HG03139 (cell line): ENCODE measurements around the gene CIAO2B.
"Not testable (repeated sequence)": the region's sequence is repeated elsewhere in the genome, so short reads cannot be mapped to it uniquely, and the experiment has no call there.

Experiments used
- ATAC-seq: cut with Tn5 transposase; IDR thresholded peaks from one replicate; pipeline ENCODE4 v1.9.1; 2021; ENCODE audit not compliant: unreplicated experiment

Gene CIAO2B

GRCh38 chr16:66934138-66934838 lies at the start of gene CIAO2B:
TSS of gene CIAO2B (minus strand) at chr16:66934402. CDS start at chr16:66934364, 38 bp downstream.
- peak; percentile 77 for ATAC-seq

DNA sequence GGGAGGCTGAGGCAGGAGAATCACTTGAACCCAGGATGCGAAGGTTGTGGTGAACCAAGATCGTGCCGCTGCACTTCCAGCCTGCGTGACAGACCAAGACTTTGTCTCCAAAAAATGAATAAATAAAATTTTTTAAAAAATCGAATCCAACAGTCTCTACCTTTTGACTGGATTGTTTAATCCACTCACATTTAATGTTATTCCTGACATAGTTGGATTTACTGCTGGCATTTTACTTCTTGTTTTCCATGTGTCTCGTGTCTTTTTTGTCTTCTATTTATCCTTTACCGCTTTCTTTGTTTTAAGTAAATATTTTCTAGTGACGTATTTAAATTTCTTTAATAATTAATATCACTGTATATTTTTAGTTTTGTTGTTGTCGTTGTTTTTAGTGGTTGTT lies 48.8 kb upstream of the CIAO2B start:
- ATAC-seq: no peak

DNA sequence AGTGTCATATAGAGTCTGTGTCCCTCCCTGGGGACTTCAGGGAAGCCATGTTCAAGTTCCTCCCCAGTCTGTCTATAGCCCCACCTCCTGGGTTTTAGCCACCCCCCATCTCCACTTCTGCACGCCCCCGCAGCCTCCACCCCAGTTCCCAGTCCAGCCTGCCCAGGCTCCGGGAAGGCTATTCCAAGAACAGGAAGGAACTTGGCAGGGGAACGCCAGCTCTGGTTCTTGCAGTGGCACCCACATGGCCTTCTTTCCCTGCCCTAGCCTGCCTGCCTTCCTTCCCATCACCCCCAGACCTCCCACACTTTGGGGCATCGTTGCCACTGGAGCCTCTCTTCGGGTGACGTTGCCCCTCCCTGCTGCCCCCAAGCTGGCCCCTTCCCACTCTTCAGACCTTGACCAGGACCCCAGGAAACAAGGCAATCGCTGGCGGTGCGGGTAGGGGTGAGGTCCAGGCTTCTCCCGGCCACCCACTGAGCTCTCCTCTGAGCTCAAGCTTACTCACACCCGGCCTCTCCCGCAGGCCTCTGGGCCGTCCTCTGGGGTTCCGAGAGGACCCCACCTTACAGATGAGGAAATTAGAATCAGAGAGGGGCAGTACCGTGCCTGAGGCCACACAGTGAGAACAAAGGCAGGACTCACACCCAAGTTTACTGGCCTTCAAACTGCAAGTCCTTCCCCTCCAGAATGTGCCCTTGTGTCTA lies 45.0 kb upstream of the CIAO2B start:
- no peak for ATAC-seq

- ATAC-seq: peak; percentile 54
Measured at GRCh38 chr16:66977341-66978113, 43.3 kb upstream of the CIAO2B start.

GRCh38 chr16:66976746-66977145 lies 42.5 kb upstream of the CIAO2B start:
- no peak for ATAC-seq

DNA sequence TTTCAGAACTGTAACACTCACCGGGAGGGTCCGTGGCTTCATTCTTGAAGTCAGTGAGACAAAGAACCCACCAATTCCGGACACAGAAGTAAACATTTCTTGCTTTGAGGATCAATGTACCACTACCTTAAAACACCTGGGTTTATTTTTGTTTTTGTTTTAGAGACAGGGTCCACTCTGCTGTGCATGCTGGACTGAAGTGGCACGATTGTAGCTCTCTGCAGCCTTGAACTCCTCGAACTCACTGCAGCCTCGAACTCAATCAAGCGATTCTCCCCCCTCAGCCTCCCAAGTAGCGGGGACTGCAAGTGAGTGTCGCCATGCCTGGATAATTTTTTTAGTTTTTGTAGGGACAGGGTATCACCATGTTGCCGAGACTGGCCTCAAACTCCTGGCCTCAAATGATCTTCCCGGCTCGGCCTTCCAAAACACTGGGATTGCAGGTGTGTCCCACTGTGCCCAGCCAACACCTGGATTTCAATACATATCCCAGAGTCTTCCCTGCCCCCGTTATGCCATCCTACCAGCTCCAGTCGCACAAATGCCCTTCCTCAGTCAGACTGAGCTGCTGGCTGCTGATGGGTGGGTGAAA lies 41.2 kb upstream of the CIAO2B start:
- ATAC-seq: no peak

DNA sequence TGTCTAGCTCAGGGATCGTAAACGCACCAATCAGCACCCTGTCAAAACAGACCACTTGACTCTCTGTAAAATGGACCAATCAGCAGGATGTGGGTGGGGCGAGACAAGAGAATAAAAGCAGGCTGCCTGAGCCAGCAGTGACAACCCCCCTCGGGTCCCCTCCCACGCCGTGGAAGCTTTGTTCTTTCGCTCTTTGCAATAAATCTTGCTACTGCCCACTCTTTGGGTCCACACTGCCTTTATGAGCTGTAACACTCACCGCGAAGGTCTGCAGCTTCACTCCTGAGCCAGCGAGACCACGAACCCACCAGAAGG lies 40.7 kb upstream of the CIAO2B start:
- not testable (repeated sequence) for ATAC-seq

DNA sequence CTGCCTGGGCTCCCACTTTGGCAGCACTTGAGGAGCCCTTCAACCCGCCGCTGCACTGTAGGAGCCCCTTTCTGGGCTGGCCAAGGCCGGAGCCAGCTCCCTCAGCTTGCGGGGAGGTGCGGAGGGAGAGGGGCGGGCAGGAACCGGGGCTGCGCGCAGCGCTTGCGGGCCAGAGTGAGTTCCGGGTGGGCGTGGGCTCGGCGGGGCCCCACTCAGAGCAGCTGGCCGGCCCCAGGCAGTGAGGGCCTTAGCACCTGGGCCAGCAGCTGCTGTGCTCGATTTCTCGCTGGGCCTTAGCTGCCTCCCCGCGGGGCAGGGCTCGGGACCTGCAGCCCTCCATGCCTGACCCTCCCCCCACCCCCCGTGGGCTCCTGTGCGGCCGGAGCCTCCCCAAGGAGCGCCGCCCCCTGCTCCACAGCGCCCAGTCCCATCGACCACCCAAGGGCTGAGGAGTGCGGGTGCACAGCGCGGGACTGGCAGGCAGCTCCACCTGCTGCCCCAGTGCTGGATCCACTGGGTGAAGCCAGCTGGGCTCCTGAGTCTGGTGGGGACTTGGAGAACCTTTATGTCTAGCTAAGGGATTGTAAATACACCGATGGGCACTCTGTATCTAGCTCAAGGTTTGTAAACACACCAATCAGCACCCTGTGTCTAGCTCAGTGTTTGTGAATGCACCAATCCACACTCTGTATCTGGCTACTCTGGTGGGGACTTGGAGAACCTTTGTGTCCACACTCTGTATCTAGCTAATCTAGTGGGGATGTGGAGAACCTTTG lies 40.1 kb upstream of the CIAO2B start:
- ATAC-seq: not testable (repeated sequence)

DNA sequence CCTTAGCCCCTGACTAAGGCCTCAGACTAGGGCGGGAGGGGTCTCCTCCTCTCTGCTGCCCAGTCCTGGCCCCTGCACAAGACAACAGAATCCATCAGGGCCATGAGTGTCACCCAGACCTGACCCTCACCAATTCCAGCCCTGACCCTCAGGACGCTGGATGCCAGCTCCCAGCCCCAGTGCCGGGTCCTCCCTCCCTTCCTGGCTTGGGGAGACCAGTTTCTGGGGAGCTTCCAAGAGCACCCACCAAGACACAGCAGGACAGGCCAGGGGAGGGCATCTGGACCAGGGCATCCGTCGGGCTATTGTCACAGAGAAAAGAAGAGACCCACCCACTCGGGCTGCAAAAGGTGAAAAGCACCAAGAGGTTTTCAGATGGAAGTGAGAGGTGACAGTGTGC lies 39.5 kb upstream of the CIAO2B start:
- ATAC-seq: no peak

DNA sequence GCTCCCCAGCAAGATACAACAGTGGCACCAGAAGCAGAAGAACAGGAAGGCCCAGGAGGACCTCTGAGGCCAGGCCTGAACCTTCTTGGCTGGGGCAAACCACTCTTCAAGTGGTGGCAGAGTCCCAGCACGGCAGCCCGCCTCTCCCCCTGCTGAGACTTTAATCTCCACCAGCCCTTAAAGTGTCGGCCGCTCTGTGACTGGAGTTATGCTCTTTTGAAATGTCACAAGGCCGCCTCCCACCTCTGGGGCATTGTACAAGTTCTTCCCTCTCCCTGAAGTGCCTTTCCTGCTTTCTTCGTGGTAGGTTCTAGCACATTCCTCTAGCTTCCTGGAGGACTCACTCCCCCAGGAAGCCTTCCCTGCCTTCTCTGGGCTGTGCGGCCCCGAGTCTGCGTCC lies 38.8 kb upstream of the CIAO2B start:
- ATAC-seq: no peak

- ATAC-seq: no peak
Measured at GRCh38 chr16:66970775-66971720, 36.8 kb upstream of the CIAO2B start.

DNA sequence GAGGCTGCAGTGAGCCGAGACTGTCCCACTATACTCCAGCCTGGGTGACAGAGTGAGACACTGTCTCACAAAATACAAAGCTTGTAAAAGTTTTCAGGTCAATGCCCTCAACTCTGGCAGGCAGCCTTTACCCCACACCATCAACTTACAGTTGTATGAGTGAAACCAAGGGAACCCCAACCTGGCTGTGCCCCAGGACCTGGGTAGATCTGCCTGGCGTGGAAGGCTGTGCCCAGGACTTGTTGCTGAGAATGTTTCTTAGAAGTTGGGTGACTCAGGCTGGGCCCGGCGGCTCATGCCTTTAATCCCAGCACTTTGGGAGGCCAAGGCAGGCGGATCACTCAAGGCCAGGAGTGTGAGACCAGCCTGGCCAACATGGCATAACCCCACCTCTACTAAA lies 34.6 kb upstream of the CIAO2B start:
- ATAC-seq: no peak

DNA sequence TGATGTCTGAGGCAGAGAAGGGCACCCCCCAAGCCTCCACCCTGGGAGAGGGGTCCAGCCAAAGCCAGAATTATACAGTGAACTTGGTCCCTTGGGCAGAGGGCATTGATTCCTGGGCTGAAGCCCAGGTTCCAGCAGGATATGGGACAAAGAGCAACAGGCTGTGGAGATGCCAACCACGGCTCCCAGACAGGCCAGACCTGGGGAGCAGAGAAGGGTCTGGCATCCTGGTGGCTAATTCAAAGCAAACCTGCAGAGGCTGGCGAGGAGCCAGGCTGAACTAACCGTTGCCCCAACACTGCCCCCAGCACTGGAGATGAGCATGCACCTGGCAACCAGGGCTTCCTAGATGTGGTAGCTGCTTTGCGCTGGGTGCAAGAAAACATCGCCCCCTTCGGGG lies 29.8 kb upstream of the CIAO2B start:
- ATAC-seq: no peak

DNA sequence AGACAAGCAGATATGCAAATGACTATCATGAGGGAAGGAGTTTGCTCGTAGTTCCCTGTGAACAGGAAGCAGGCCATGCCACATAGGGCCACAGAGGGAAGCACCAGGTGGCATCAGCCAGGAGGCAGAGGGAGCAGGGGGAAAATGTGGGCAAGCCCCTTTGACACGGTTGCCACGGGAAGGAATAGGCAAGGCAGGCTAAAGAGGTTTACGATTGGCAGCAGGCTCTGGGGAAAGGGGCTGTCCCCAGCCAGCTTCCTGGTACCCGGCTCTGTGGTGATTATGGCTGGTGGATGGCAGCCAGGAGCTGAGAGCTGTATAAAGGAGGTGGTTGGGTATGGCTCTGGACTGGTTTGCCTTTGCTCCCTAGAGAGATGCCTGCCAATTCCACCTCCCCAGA lies 27.7 kb upstream of the CIAO2B start:
- ATAC-seq: no peak

GRCh38 chr16:66961065-66961744 lies 27.0 kb upstream of the CIAO2B start, which contains the start of gene CES3:
TSS of gene CES3 (plus strand) at chr16:66961266. CDS start at chr16:66961308, 42 bp downstream.
- peak; percentile 75 for ATAC-seq

DNA sequence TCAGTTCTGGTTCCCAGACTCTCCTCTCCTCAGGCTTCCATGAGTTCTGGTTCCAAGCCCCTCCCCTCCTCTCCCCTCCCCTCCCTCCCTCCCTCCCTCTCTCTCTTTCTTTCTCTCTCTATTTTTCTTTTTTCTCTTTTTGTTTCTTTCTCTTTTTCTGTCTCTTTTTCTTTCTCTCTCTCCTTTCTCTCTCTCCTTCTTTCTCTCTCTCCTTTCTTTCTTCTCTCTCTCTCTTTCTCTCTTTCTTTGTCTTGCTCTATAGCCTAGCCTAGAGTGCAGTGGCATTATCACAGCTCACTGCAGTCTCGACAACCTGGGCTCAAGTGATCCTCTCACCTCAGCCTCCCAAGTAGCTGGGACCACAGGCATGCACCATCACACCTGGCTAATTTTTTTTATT lies 26.1 kb upstream of the CIAO2B start:
- ATAC-seq: no peak

DNA sequence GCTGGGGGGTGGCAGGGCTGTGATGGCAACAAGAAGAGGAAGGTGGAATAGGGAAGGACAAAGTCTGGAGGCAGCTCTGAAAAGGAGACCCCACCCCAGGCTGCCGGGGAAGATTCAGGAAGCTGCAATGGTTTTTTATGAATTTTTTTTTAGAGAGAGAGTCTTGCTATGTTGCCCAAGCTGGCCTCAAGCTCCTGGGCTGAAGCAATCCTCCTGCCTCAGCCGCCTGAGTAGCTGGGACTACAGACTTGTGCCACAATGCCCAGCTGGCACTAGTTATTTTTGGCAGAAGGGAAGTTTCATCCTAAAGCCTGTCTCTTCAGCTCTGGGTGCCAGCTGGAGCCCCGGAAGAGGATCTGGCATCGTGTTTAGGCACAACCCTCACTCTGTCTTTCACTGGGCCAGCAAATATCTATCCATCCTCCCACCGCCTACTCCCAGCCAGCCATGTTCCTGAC lies 25.5 kb upstream of the CIAO2B start:
- no peak for ATAC-seq

DNA sequence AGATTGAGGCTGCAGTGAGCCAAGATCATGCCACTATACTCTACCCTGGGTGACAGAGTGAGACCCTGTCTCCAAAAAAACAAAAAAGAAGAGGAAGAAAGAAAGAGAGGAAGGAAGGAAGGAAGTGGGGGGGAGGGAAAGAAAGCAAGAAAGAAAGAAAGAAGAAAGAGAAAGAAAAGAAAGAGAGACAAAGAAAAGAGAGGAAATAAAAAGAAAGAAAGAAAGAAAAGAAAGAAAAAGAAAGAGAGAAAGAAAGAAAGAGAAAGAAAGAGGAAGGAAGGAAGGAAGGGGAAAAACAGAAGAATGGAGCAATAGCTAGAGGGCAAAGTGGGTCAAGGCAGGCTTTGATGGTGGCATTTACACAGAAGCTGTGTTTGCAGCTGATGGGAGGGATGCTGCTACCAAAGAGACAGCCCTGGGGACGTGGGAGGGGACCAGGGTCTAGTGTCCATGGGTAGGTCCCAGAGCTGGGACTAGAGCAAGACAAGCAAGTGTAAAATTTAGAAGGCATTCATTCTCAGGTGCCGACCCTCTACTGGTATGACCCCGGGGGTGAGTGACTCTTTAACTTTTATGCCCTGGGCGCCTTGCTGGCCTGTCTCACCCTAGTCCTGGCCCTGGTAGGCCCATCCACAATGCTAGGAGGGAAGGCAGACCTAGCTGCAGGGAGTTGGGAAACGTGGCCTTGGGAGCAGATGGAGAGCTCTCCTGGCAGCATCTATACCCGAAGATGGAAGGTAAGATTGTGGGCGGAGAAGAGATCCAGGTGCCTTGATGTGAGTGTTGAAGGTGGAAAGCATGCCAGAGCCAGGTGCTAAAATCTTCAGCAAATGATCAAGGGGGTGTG lies 24.9 kb upstream of the CIAO2B start:
- no peak for ATAC-seq
